K562 (cell line): ENCODE measurements around the gene SRSF9. TPM values are rescaled to one million over a fixed set of nuclear protein-coding genes. Genes with fewer than 3 reads are reported as not detected.
A peak's percentile ranks its signal among the peaks of the same experiment; 100 is the strongest.

ENCODE experiments used
- BRF1 ChIP-seq: IDR thresholded peaks from 3 replicates; pipeline ENCODE4 v1.6.1; 2011; ENCODE audit warnings: borderline replicate concordance, mild to moderate bottlenecking; ENCODE audit not compliant: insufficient read length; ENCODE audit errors: extremely low read depth
- GMEB1 ChIP-seq: fragments of 250-450 bp; sonication (Bioruptor Pico); IDR thresholded peaks from 2 replicates; pipeline ENCODE4 v1.4.0; 2020; ENCODE audit warnings: mild to moderate bottlenecking
- RBM25 ChIP-seq: fragments of 200-400 bp; formaldehyde crosslinking; IDR thresholded peaks from 2 replicates; pipeline ENCODE4 v1.6.1; 2018; ENCODE audit warnings: low read length, low read depth, moderate library complexity; ENCODE audit not compliant: severe bottlenecking
- SP2 ChIP-seq: IDR thresholded peaks from 2 replicates; pipeline ENCODE4 v1.6.1; 2011; ENCODE audit warnings: mild to moderate bottlenecking, low read depth, low read length, moderate library complexity; ENCODE audit not compliant: poor library complexity, severe bottlenecking; ENCODE audit errors: extremely low read depth
- THRA ChIP-seq: fragments of 450-650 bp; IDR thresholded peaks from 2 replicates; pipeline ENCODE4 v1.6.1; 2017; ENCODE audit warnings: mild to moderate bottlenecking, moderate library complexity
- ZNF140 ChIP-seq: fragments of 250-450 bp; sonication (Bioruptor Pico); IDR thresholded peaks from 2 replicates; pipeline ENCODE4 v1.8.0; 2021; ENCODE audit warnings: moderate library complexity, mild to moderate bottlenecking, inconsistent platforms
- ZNF197 ChIP-seq: fragments of 200-800 bp; sonication (Bioruptor generic); IDR thresholded peaks from 2 replicates; pipeline ENCODE4 v1.6.1; 2016; ENCODE audit warnings: low read depth, missing genetic modification characterization, missing compliant biosample characterization
- ZNF586 ChIP-seq: fragments of 450-650 bp; formaldehyde crosslinking; conservative IDR thresholded peaks from 2 replicates; pipeline ENCODE4 v1.4.0; 2020; ENCODE audit warnings: mild to moderate bottlenecking, moderate library complexity
- ZNF766 ChIP-seq: fragments of 200-800 bp; sonication (Bioruptor generic); conservative IDR thresholded peaks from 2 replicates; pipeline ENCODE4 v1.6.1; 2016; ENCODE audit warnings: missing genetic modification characterization, missing compliant biosample characterization
- ZNF780A ChIP-seq: fragments of 250-450 bp; sonication (Bioruptor Pico); IDR thresholded peaks from 2 replicates; pipeline ENCODE4 v1.5.0; 2021; ENCODE audit warnings: mild to moderate bottlenecking
- ZSCAN32 ChIP-seq: fragments of 450-650 bp; formaldehyde crosslinking; IDR thresholded peaks from 2 replicates; pipeline ENCODE4 v1.4.0; 2020; ENCODE audit warnings: mild to moderate bottlenecking, moderate library complexity
- polyA plus RNA-seq, 8 experiments: library from polyadenylated mRNA; depleted of rRNA in 4 of 8; stranded (reverse) in 5 of 8; unstranded in 3 of 8; fragments of >200 nt; fragmentation: Nextera tagmentation in 2 of 8; fragmentation: Illumina TruSeq in 1 of 8; extraction: Ambion mirVana in 2 of 8; extraction: Trizol in 1 of 8; gene quantifications; 2 replicates each; pipeline versions ENCODE4 v1.2.1 to v1.2.3, GENCODE V29; 2011 to 2014; ENCODE audit warnings: inconsistent platforms in 1 of 8, missing spikeins in 1 of 8
- total RNA-seq, 7 experiments: library from RNA; depleted of rRNA in 6 of 7; stranded (reverse); fragments of >200 nt in 6 of 7; fragmentation: Illumina TruSeq in 2 of 7; extraction: Trizol in 2 of 7; gene quantifications; 2 replicates each; pipeline versions ENCODE4 v1.2.1 to v1.2.3, GENCODE V29; 2011 to 2021; ENCODE audit warnings: low replicate concordance in 1 of 7
- TF ChIP-seq, protein P1 (sequence below): sonication (generic); formaldehyde crosslinking; IDR thresholded peaks from 2 replicates; pipeline ENCODE4 v1.8.0; 2022; ENCODE audit warnings: missing genetic modification reagents, mild to moderate bottlenecking, borderline replicate concordance
- TF ChIP-seq, protein P2 (sequence below), 3 experiments: fragments of 200-800 bp in 1 of 3; fragments of 250-450 bp in 1 of 3; fragments of 450-650 bp in 1 of 3; sonication (Bioruptor Pico) in 1 of 3; sonication (Bioruptor generic) in 1 of 3; formaldehyde crosslinking in 1 of 3; IDR thresholded peaks; 2 replicates each; pipeline versions ENCODE4 v1.6.1 to v1.8.0; 2016 to 2022; ENCODE audit warnings: mild to moderate bottlenecking in 2 of 3, missing genetic modification characterization in 2 of 3, missing compliant biosample characterization in 1 of 3, moderate library complexity in 1 of 3
- TF ChIP-seq, protein P3 (sequence below): fragments of 450-650 bp; formaldehyde crosslinking; IDR thresholded peaks from 2 replicates; pipeline ENCODE4 v1.4.0; 2020; ENCODE audit warnings: mild to moderate bottlenecking, moderate library complexity

SRSF9 gene
- total and polyA plus RNA-seq, 9 of the 15 experiments (the other 6 are each of a cell fraction or from before 2014, with no cell fraction given) = 40.3 to 291 (median 230) TPM

DNA sequence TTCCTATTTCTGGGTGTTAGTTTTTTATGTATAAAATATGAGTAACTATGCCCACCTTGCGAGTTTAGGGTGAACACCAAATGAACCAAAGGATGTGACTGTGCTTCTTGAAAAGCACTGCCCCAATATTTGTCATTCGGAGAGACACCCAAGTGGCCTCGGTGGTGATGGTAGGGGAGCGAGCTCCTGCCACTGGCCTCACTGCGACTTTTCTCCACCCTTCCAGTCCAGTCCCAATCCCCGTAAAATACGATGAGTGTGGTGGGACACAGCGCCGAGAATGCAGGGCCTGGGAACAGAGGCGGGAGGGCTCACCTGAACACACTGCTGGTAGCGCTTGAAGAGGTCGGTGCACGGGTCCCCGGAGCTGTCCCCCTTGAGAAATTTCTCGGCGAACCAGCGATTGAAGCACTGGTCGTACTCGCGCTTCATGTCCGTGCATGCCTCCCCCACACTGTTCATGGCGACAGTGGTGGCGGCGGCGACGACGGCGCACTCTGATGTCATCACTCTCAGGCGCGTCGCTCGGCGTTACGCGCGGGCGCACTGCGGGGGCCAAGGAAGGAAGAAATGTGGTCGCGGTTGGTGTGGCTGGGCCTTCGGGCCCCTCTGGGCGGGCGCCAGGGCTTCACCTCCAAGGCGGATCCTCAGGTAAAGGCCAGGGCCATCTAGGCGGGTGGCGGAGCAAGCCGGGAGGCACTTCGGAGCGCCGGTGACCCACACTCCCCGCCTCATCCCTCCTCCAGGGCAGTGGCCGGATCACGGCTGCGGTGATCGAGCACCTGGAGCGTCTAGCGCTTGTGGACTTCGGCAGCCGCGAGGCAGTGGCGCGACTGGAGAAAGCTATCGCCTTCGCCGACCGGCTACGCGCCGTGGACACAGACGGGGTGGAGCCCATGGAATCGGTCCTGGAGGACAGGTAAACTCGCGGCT, 23.4 kb downstream of the SRSF9 start, which contains the start of the genes GATC and TRIAP1 (continued):
- TF ChIP-seq GMEB1 (CRISPR knock-in tag) (peak; percentile 85), SP2 (no peak), THRA (no peak), ZSCAN32 (CRISPR knock-in tag) (no peak), ZNF766 (no peak), ZNF780A (no peak), ZNF197 (CRISPR knock-in tag) (no peak), ZNF586 (CRISPR knock-in tag) (no peak), RBM25 (no peak), ZNF140 (CRISPR knock-in tag) (no peak), BRF1 (no peak)
- TF ChIP-seq, protein P1, sequence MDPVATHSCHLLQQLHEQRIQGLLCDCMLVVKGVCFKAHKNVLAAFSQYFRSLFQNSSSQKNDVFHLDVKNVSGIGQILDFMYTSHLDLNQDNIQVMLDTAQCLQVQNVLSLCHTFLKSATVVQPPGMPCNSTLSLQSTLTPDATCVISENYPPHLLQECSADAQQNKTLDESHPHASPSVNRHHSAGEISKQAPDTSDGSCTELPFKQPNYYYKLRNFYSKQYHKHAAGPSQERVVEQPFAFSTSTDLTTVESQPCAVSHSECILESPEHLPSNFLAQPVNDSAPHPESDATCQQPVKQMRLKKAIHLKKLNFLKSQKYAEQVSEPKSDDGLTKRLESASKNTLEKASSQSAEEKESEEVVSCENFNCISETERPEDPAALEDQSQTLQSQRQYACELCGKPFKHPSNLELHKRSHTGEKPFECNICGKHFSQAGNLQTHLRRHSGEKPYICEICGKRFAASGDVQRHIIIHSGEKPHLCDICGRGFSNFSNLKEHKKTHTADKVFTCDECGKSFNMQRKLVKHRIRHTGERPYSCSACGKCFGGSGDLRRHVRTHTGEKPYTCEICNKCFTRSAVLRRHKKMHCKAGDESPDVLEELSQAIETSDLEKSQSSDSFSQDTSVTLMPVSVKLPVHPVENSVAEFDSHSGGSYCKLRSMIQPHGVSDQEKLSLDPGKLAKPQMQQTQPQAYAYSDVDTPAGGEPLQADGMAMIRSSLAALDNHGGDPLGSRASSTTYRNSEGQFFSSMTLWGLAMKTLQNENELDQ (CRISPR knock-in tag) = 0 out of 2 replicates have a peak, but pooled peaks have one; percentile 85
- TF ChIP-seq, protein P2, sequence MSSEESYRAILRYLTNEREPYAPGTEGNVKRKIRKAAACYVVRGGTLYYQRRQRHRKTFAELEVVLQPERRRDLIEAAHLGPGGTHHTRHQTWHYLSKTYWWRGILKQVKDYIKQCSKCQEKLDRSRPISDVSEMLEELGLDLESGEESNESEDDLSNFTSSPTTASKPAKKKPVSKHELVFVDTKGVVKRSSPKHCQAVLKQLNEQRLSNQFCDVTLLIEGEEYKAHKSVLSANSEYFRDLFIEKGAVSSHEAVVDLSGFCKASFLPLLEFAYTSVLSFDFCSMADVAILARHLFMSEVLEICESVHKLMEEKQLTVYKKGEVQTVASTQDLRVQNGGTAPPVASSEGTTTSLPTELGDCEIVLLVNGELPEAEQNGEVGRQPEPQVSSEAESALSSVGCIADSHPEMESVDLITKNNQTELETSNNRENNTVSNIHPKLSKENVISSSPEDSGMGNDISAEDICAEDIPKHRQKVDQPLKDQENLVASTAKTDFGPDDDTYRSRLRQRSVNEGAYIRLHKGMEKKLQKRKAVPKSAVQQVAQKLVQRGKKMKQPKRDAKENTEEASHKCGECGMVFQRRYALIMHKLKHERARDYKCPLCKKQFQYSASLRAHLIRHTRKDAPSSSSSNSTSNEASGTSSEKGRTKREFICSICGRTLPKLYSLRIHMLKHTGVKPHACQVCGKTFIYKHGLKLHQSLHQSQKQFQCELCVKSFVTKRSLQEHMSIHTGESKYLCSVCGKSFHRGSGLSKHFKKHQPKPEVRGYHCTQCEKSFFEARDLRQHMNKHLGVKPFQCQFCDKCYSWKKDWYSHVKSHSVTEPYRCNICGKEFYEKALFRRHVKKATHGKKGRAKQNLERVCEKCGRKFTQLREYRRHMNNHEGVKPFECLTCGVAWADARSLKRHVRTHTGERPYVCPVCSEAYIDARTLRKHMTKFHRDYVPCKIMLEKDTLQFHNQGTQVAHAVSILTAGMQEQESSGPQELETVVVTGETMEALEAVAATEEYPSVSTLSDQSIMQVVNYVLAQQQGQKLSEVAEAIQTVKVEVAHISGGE (CRISPR knock-in tag; IDR thresholded peaks at IDR 0.05) = no peak
- TF ChIP-seq, protein P3, sequence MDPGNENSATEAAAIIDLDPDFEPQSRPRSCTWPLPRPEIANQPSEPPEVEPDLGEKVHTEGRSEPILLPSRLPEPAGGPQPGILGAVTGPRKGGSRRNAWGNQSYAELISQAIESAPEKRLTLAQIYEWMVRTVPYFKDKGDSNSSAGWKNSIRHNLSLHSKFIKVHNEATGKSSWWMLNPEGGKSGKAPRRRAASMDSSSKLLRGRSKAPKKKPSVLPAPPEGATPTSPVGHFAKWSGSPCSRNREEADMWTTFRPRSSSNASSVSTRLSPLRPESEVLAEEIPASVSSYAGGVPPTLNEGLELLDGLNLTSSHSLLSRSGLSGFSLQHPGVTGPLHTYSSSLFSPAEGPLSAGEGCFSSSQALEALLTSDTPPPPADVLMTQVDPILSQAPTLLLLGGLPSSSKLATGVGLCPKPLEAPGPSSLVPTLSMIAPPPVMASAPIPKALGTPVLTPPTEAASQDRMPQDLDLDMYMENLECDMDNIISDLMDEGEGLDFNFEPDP = no peak
